HepG2 (cell line): Measurements from ENCODE around the gene KRTAP12-2. TPM values are rescaled to one million over a fixed set of nuclear protein-coding genes. Genes with fewer than 3 reads are reported as not detected.

Experiments used
- CBX2 ChIP-seq, 2 experiments: fragments of 200-600 bp in 1 of 2; sonication (generic); formaldehyde crosslinking in 1 of 2; IDR thresholded peaks; 2 replicates each; pipeline versions ENCODE4 v1.7.0 to v1.8.1; 2018 to 2022; ENCODE audit warnings: low read depth in 2 of 2, low read length in 1 of 2, mild to moderate bottlenecking in 1 of 2, missing genetic modification reagents in 1 of 2
- DNMT1 ChIP-seq: sonication (generic); formaldehyde crosslinking; IDR thresholded peaks from 2 replicates; pipeline ENCODE4 v1.5.1; 2020; ENCODE audit warnings: mild to moderate bottlenecking, missing genetic modification reagents
- DR1 ChIP-seq: sonication (generic); formaldehyde crosslinking; IDR thresholded peaks from 2 replicates; pipeline ENCODE4 v1.8.0; 2021; ENCODE audit warnings: mild to moderate bottlenecking, missing genetic modification reagents, inconsistent platforms
- ELF1 ChIP-seq: sonication (generic); formaldehyde crosslinking; IDR thresholded peaks from 2 replicates; pipeline ENCODE4 v1.4.0; 2020; ENCODE audit warnings: missing genetic modification reagents
- HDAC6 ChIP-seq: fragments of 200-600 bp; sonication (generic); IDR thresholded peaks from 2 replicates; pipeline ENCODE4 v1.7.0; 2017; ENCODE audit warnings: mild to moderate bottlenecking, antibody characterized with exemption, low read length, low read depth
- LBX2 ChIP-seq: sonication (generic); formaldehyde crosslinking; IDR thresholded peaks from 2 replicates; pipeline ENCODE4 v1.5.0; 2020; ENCODE audit warnings: missing genetic modification reagents, mild to moderate bottlenecking, borderline replicate concordance
- MAFF ChIP-seq: IDR thresholded peaks from 2 replicates; pipeline ENCODE4 v1.6.1; 2011; ENCODE audit warnings: low read depth, low read length, improper control_type of control experiment
- MEIS1 ChIP-seq: sonication (generic); formaldehyde crosslinking; IDR thresholded peaks from 2 replicates; pipeline ENCODE4 v1.9.0; 2021; ENCODE audit warnings: mild to moderate bottlenecking, missing genetic modification reagents, moderate library complexity, borderline replicate concordance
- MZF1 ChIP-seq: sonication (generic); formaldehyde crosslinking; IDR thresholded peaks from 2 replicates; pipeline ENCODE4 v1.8.1; 2023; ENCODE audit warnings: mild to moderate bottlenecking, missing genetic modification reagents, borderline replicate concordance
- RFX5 ChIP-seq: IDR thresholded peaks from 2 replicates; pipeline ENCODE4 v1.6.1; 2011; ENCODE audit warnings: low read depth, low read length, improper control_type of control experiment
- RFXANK ChIP-seq: IDR thresholded peaks from 2 replicates; pipeline ENCODE4 v1.6.1; 2016
- SAFB2 ChIP-seq: sonication (generic); formaldehyde crosslinking; IDR thresholded peaks from 2 replicates; pipeline ENCODE4 v1.5.1; 2020; ENCODE audit warnings: missing genetic modification reagents, low read depth, mild to moderate bottlenecking, borderline replicate concordance
- SAP130 ChIP-seq: IDR thresholded peaks from 2 replicates; pipeline ENCODE4 v1.6.1; 2016; ENCODE audit warnings: low read depth
- SIN3B ChIP-seq: fragments of 150-350 bp; IDR thresholded peaks from 2 replicates; pipeline ENCODE4 v1.6.1; 2014; ENCODE audit warnings: low read length
- SMARCC2 ChIP-seq: fragments of 450-650 bp; IDR thresholded peaks from 2 replicates; pipeline ENCODE4 v1.6.1; 2017; ENCODE audit warnings: antibody characterized with exemption, mild to moderate bottlenecking
- SP5 ChIP-seq: IDR thresholded peaks from 2 replicates; pipeline ENCODE4 v1.6.1; 2016; ENCODE audit warnings: low read depth, borderline replicate concordance
- SUZ12 ChIP-seq: fragments of 150-350 bp; IDR thresholded peaks from 2 replicates; pipeline ENCODE4 v1.6.1; 2014; ENCODE audit warnings: low read depth, low read length
- TCF12 ChIP-seq, 2 experiments: fragments of 450-650 bp in 1 of 2; sonication (generic) in 1 of 2; formaldehyde crosslinking in 1 of 2; IDR thresholded peaks; 2 replicates each; pipeline versions ENCODE4 v1.6.1 to v1.8.0; 2017 to 2022; ENCODE audit warnings: antibody characterized with exemption in 1 of 2, mild to moderate bottlenecking in 1 of 2, missing genetic modification reagents in 1 of 2, moderate library complexity in 1 of 2
- ZNF446 ChIP-seq: sonication (generic); formaldehyde crosslinking; IDR thresholded peaks from 2 replicates; pipeline ENCODE4 v1.5.0; 2020; ENCODE audit warnings: mild to moderate bottlenecking, missing genetic modification reagents
- ZNF709 ChIP-seq: sonication (generic); formaldehyde crosslinking; IDR thresholded peaks from 2 replicates; pipeline ENCODE4 v1.5.0; 2020; ENCODE audit warnings: mild to moderate bottlenecking, missing genetic modification reagents
- ZNF777 ChIP-seq: sonication (generic); formaldehyde crosslinking; IDR thresholded peaks from 2 replicates; pipeline ENCODE4 v1.4.0; 2020; ENCODE audit warnings: missing genetic modification reagents
- ZNF850 ChIP-seq: sonication (generic); formaldehyde crosslinking; conservative IDR thresholded peaks from 2 replicates; pipeline ENCODE4 v1.9.0; 2021; ENCODE audit warnings: mild to moderate bottlenecking, missing genetic modification reagents
- ZNF891 ChIP-seq: sonication (generic); formaldehyde crosslinking; IDR thresholded peaks from 2 replicates; pipeline ENCODE4 v1.5.0; 2020; ENCODE audit warnings: mild to moderate bottlenecking, missing genetic modification reagents
- ZSCAN31 ChIP-seq: sonication (generic); formaldehyde crosslinking; IDR thresholded peaks from 2 replicates; pipeline ENCODE4 v1.5.0; 2020; ENCODE audit warnings: low read depth, mild to moderate bottlenecking, missing genetic modification reagents
- polyA plus RNA-seq, 8 experiments: library from polyadenylated mRNA; depleted of rRNA in 3 of 8; stranded (reverse) in 7 of 8; unstranded in 1 of 8; fragments of >200 nt; fragmentation: Illumina TruSeq in 4 of 8; extraction: Trizol in 4 of 8; gene quantifications; 2 replicates each; pipeline versions ENCODE4 v1.2.1 to v1.2.3, GENCODE V29; 2011 to 2016; ENCODE audit warnings: low read depth in 4 of 8, missing spikeins in 1 of 8, mixed read lengths in 1 of 8; ENCODE audit not compliant: insufficient read depth in 1 of 8
- total RNA-seq, 5 experiments: library from RNA; depleted of rRNA; stranded (reverse); fragments of >200 nt; fragmentation: Illumina TruSeq; extraction: Trizol; gene quantifications; 2 replicates each; pipeline ENCODE4 v1.2.3, GENCODE V29; 2016; ENCODE audit warnings: low read depth in 1 of 5
- TF ChIP-seq, protein P1 (sequence below): sonication (generic); formaldehyde crosslinking; IDR thresholded peaks from 2 replicates; pipeline ENCODE4 v1.9.0; 2021; ENCODE audit warnings: missing genetic modification reagents, borderline replicate concordance
- TF ChIP-seq, protein P2 (sequence below): IDR thresholded peaks from 2 replicates; pipeline ENCODE4 v1.6.1; 2016

The KRTAP12-2 gene
- total and polyA plus RNA-seq, 2 of the 13 experiments (the other 11 are each of a cell fraction or from before 2014, with no cell fraction given) = not detected

DNA sequence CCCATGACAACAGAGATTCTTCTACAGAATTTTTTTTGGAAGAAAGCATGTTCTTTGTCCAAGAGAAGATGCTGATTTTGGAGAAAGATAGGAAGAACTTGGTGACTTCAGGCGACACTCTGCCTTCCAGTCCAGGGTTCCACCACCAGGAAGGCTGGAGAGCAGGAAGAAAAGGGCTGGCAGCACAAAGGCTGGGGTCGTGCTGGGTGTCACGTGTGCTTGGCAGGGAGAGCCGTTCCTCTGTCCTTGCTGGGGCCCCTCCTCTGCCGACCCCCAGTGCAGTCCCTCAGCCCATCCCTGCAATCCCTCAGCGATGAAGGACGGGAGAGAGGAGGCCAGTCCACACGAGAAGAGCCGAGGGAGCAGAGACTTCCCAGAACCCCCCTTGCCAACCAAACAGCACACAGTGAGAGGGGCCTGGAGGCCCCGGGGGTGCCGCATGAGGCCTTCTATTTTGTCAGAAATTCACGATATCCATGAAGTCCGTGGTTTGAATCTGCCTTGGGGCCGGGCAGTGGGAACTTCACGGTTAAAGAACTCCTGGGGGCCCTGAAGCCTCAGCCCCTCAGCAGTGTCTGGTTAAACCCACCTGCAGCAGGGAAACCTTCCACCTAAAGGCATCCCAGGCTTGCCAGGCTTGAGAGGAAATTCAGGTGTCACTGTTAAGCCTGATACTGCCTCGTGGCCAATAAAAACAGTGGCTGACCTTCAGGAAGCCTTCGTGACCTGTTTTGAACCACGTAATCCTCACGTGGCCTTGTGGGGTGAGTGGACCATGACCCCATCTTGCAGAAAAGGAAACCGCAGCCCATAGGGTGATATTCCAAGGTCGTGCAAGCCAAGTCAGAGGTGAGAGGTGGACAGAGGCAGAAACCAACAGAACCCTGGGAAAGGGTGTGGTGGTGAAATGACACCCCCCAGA is 33.6 kb upstream of the KRTAP12-2 start (continued):
- TF ChIP-seq TCF12 (IDR thresholded peaks at IDR 0.05) (no peak), TCF12 (CRISPR knock-in tag; IDR thresholded peaks at IDR 0.05) (no peak), DNMT1 (CRISPR knock-in tag) (no peak), ZNF777 (no peak), RFX5 (no peak), DR1 (CRISPR knock-in tag) (no peak), SMARCC2 (no peak), ZNF891 (CRISPR knock-in tag) (no peak), ZSCAN31 (CRISPR knock-in tag) (peak; percentile 71; the same call in 1 of the 2 replicates), SIN3B (no peak), MAFF (no peak), MEIS1 (CRISPR knock-in tag) (0 out of 2 replicates have a peak, but pooled peaks have one; percentile 33), MZF1 (no peak), LBX2 (no peak), CBX2 (IDR thresholded peaks at IDR 0.05; ENCODE audit: low read depth, low read length) (no peak), CBX2 (CRISPR knock-in tag; IDR thresholded peaks at IDR 0.05; ENCODE audit: low read depth) (peak; percentile 72; the same call in 1 of the 2 replicates), SP5 (CRISPR knock-in tag) (0 out of 2 replicates have a peak, but pooled peaks have one; percentile 36), ZNF446 (CRISPR knock-in tag) (no peak), SAFB2 (CRISPR knock-in tag) (no peak), RFXANK (CRISPR knock-in tag) (no peak), SAP130 (CRISPR knock-in tag) (peak; percentile 83), HDAC6 (no peak), ZNF850 (CRISPR knock-in tag) (no peak), ELF1 (CRISPR knock-in tag) (0 out of 2 replicates have a peak, but pooled peaks have one; percentile 16), SUZ12 (no peak), ZNF709 (CRISPR knock-in tag) (0 out of 2 replicates have a peak, but pooled peaks have one; percentile 47)
- TF ChIP-seq, protein P1, sequence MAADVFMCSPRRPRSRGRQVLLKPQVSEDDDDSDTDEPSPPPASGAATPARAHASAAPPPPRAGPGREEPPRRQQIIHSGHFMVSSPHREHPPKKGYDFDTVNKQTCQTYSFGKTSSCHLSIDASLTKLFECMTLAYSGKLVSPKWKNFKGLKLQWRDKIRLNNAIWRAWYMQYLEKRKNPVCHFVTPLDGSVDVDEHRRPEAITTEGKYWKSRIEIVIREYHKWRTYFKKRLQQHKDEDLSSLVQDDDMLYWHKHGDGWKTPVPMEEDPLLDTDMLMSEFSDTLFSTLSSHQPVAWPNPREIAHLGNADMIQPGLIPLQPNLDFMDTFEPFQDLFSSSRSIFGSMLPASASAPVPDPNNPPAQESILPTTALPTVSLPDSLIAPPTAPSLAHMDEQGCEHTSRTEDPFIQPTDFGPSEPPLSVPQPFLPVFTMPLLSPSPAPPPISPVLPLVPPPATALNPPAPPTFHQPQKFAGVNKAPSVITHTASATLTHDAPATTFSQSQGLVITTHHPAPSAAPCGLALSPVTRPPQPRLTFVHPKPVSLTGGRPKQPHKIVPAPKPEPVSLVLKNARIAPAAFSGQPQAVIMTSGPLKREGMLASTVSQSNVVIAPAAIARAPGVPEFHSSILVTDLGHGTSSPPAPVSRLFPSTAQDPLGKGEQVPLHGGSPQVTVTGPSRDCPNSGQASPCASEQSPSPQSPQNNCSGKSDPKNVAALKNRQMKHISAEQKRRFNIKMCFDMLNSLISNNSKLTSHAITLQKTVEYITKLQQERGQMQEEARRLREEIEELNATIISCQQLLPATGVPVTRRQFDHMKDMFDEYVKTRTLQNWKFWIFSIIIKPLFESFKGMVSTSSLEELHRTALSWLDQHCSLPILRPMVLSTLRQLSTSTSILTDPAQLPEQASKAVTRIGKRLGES = no peak
- TF ChIP-seq, protein P2, sequence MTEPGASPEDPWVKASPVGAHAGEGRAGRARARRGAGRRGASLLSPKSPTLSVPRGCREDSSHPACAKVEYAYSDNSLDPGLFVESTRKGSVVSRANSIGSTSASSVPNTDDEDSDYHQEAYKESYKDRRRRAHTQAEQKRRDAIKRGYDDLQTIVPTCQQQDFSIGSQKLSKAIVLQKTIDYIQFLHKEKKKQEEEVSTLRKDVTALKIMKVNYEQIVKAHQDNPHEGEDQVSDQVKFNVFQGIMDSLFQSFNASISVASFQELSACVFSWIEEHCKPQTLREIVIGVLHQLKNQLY (CRISPR knock-in tag) = peak; percentile 97
